ENCODE measurements around the gene NPHP4. TPM values are rescaled to one million over a fixed set of nuclear protein-coding genes. Genes with fewer than 3 reads are reported as not detected.

The NPHP4 gene
- total RNA-seq, 1 experiment from 2014 or later: 18.8 TPM

DNA sequence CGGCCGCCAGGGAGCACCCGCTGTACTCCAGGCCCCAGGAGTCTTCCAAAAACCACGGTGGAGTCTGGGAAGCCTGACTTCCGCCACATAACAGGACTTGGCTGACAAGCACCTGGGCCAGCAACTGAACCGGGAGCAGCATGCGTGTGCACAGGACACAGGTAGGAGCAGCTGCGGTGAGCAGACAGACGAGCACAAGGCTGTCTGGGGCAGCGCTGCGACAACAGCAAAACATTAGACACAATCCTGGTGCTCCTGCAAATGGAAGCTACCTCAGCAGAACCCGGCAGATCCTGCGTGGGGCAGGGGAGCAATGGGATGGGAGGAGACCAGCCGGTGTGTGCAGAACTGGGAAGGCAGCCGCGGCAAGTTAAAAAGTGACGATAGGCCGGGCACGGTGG is 80.4 kb downstream of the NPHP4 start:
- no TSS peak for BruUV-seq (replicated peaks)
- Histone ChIP-seq H3K9ac (ENCODE audit: low read length) (no peak overlapping the region), H3K4me1 (ENCODE audit: insufficient read depth, low read length) (no peaks in the 10 kb centered on the region), H3K79me2 (ENCODE audit: low read length) (no peaks in the 10 kb centered on the region), H3F3A (ENCODE audit: low read length, unreplicated experiment) (no peaks in the 10 kb centered on the region), H3K27me3 (ENCODE audit: low read length) (no peaks in the 10 kb centered on the region), H3K27ac (ENCODE audit: low read length) (no peak overlapping the region), H2AFZ (ENCODE audit: low read length) (no peak overlapping the region), H3K9me3 (ENCODE audit: low read length) (no peaks in the 10 kb centered on the region), H3K9me2 (replicated peaks; ENCODE audit: low read length) (no peaks in the 10 kb centered on the region), H4K20me1 (ENCODE audit: low read length) (no peaks in the 10 kb centered on the region), H3K36me3 (ENCODE audit: low read depth, low read length) (no peaks in the 10 kb centered on the region), H3K4me3 (ENCODE audit: low read length) (no peak overlapping the region), H3K4me2 (ENCODE audit: low read length) (no peak overlapping the region)
- TF ChIP-seq EZH2phosphoT487 (IDR thresholded peaks at IDR 0.05; ENCODE audit: borderline replicate concordance, low read length) (no peak), EZH2 (IDR thresholded peaks at IDR 0.05; ENCODE audit: low read length, unreplicated experiment) (no peak)
- TF ChIP-seq, protein P1, sequence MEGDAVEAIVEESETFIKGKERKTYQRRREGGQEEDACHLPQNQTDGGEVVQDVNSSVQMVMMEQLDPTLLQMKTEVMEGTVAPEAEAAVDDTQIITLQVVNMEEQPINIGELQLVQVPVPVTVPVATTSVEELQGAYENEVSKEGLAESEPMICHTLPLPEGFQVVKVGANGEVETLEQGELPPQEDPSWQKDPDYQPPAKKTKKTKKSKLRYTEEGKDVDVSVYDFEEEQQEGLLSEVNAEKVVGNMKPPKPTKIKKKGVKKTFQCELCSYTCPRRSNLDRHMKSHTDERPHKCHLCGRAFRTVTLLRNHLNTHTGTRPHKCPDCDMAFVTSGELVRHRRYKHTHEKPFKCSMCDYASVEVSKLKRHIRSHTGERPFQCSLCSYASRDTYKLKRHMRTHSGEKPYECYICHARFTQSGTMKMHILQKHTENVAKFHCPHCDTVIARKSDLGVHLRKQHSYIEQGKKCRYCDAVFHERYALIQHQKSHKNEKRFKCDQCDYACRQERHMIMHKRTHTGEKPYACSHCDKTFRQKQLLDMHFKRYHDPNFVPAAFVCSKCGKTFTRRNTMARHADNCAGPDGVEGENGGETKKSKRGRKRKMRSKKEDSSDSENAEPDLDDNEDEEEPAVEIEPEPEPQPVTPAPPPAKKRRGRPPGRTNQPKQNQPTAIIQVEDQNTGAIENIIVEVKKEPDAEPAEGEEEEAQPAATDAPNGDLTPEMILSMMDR (conservative IDR thresholded peaks at IDR 0.05; ENCODE audit: low read depth, low read length): no peak
- CTCF ChIA-PET: no interaction called here
- intact Hi-C loops (cut with micrococcal nuclease): no loop called here
- POLR2A ChIA-PET (ENCODE audit: unreplicated experiment): no interaction called here
- ATAC-seq (no peak), DNase-seq (no peak)

DNA sequence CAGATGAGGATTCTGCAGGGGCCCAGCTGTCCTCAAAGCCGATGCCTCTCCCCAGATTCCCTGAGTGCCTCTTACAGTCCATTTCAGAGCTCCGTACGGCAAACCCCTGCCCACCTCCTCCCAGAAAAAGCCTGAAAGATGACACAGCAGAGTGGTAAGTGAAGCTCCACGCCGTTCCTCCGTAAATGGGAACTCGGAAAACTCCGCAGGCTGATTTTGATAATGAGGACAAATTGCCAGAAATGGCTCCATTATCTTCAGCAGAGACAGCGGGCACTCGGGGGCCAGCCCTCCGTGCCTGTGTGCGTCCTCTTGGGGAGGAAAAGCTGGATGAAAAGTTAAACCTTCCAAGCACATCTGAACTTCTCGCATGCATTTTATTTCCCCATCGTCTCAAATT is 81.1 kb downstream of the NPHP4 start:
- H3F3A ChIP-seq (ENCODE audit: low read length, unreplicated experiment): no peaks in the 10 kb centered on the region
- H2AFZ ChIP-seq (ENCODE audit: low read length): no peak overlapping the region
- POLR2A ChIA-PET (ENCODE audit: unreplicated experiment): no interaction called here
- TF ChIP-seq EZH2 (IDR thresholded peaks at IDR 0.05; ENCODE audit: low read length, unreplicated experiment): no peak
- TF ChIP-seq, protein P1 (conservative IDR thresholded peaks at IDR 0.05; ENCODE audit: low read depth, low read length): no peak
- TF ChIP-seq EZH2phosphoT487 (IDR thresholded peaks at IDR 0.05; ENCODE audit: borderline replicate concordance, low read length): no peak
- intact Hi-C loops (cut with micrococcal nuclease): no loop called here
- CTCF ChIA-PET: no interaction called here
- no peak overlapping the region for H3K27ac ChIP-seq (ENCODE audit: low read length)
- no peak overlapping the region for H3K9ac ChIP-seq (ENCODE audit: low read length)
- no peaks in the 10 kb centered on the region for H3K9me3 ChIP-seq (ENCODE audit: low read length)
- no peak overlapping the region for H3K4me3 ChIP-seq (ENCODE audit: low read length)
- H3K4me1 ChIP-seq (ENCODE audit: insufficient read depth, low read length): no peaks in the 10 kb centered on the region
- no peak for DNase-seq
- no peaks in the 10 kb centered on the region for H4K20me1 ChIP-seq (ENCODE audit: low read length)
- no peak for ATAC-seq
- H3K36me3 ChIP-seq (ENCODE audit: low read depth, low read length): no peaks in the 10 kb centered on the region
- no TSS peak for BruUV-seq (replicated peaks)
- no peaks in the 10 kb centered on the region for H3K79me2 ChIP-seq (ENCODE audit: low read length)
- H3K9me2 ChIP-seq (replicated peaks; ENCODE audit: low read length): no peaks in the 10 kb centered on the region
- no peak overlapping the region for H3K4me2 ChIP-seq (ENCODE audit: low read length)
- no peaks in the 10 kb centered on the region for H3K27me3 ChIP-seq (ENCODE audit: low read length)

DNA sequence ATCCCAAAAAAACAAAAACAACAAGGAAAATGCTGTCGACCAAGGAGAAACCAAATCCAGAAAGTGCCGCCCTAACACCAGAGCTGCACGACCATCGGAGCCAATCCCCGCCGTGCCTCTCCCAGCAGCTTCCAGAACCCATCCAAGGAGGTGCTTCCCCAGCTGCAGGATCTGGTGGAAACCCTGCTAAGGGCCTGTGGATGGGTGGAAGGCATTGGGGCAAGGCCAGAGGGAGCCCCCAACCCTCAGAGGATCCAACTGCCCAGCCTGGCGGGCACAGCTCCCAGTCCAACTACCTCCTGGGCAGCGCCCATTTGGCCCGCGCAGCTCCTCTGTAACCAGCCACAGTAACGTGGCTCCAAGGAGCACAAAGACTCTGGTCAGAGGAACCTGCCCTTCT is 81.6 kb downstream of the NPHP4 start:
- BruUV-seq (replicated peaks): no TSS peak
- no peaks in the 10 kb centered on the region for H4K20me1 ChIP-seq (ENCODE audit: low read length)
- CTCF ChIA-PET: no interaction called here
- H3K79me2 ChIP-seq (ENCODE audit: low read length): no peaks in the 10 kb centered on the region
- H3K27ac ChIP-seq (ENCODE audit: low read length): no peak overlapping the region
- H3F3A ChIP-seq (ENCODE audit: low read length, unreplicated experiment): no peaks in the 10 kb centered on the region
- intact Hi-C loops (cut with micrococcal nuclease): no loop called here
- no peak for DNase-seq
- POLR2A ChIA-PET (ENCODE audit: unreplicated experiment): no interaction called here
- no peaks in the 10 kb centered on the region for H3K9me2 ChIP-seq (replicated peaks; ENCODE audit: low read length)
- no peaks in the 10 kb centered on the region for H3K4me1 ChIP-seq (ENCODE audit: insufficient read depth, low read length)
- no peak overlapping the region for H3K9ac ChIP-seq (ENCODE audit: low read length)
- no peak overlapping the region for H3K4me3 ChIP-seq (ENCODE audit: low read length)
- H3K36me3 ChIP-seq (ENCODE audit: low read depth, low read length): no peaks in the 10 kb centered on the region
- H3K4me2 ChIP-seq (ENCODE audit: low read length): no peak overlapping the region
- TF ChIP-seq EZH2 (IDR thresholded peaks at IDR 0.05; ENCODE audit: low read length, unreplicated experiment) (no peak), EZH2phosphoT487 (IDR thresholded peaks at IDR 0.05; ENCODE audit: borderline replicate concordance, low read length) (no peak)
- TF ChIP-seq, protein P1 (conservative IDR thresholded peaks at IDR 0.05; ENCODE audit: low read depth, low read length): no peak
- no peak for ATAC-seq
- H3K9me3 ChIP-seq (ENCODE audit: low read length): no peaks in the 10 kb centered on the region
- H3K27me3 ChIP-seq (ENCODE audit: low read length): no peaks in the 10 kb centered on the region
- H2AFZ ChIP-seq (ENCODE audit: low read length): no peak overlapping the region
